NCI-H146 treated with DMSO at 0.1 percent for 48 hours (cell line): Measurements from ENCODE around the gene SFT2D3.

Source experiments
- DNase-seq: peaks from one replicate; lab custom pipeline; 2025; ENCODE audit not compliant: unreplicated experiment; lab: John Stamatoyannopoulos, UW

Gene SFT2D3

GRCh38 chr2:127706215-127706990, 5.1 kb downstream of the SFT2D3 start:
- DNase-seq, result no peak

- no peak for DNase-seq
Measured at GRCh38 chr2:127707890-127708648, 6.8 kb downstream of the SFT2D3 start.

- no peak for DNase-seq
Measured at GRCh38 chr2:127709336-127709735, 8.0 kb downstream of the SFT2D3 start.

GRCh38 chr2:127712999-127713398, 11.7 kb downstream of the SFT2D3 start:
- no peak for DNase-seq

- DNase-seq, result no peak
Measured at GRCh38 chr2:127713562-127713961, 12.3 kb downstream of the SFT2D3 start.

- DNase-seq, result no peak
Measured at GRCh38 chr2:127715778-127716449, 14.6 kb downstream of the SFT2D3 start.

- DNase-seq, result no peak
Measured at GRCh38 chr2:127718271-127718670, 17.0 kb downstream of the SFT2D3 start.

- no peak for DNase-seq
Measured at GRCh38 chr2:127719301-127720218, 18.3 kb downstream of the SFT2D3 start.

- DNase-seq, result no peak
Measured at GRCh38 chr2:127721311-127721977, 20.1 kb downstream of the SFT2D3 start.

- no peak for DNase-seq
Measured at GRCh38 chr2:127721978-127722355, 20.7 kb downstream of the SFT2D3 start.

GRCh38 chr2:127722807-127723206, 21.5 kb downstream of the SFT2D3 start:
- DNase-seq, result no peak

- DNase-seq, result no peak
Measured at GRCh38 chr2:127726158-127726880, 25.0 kb downstream of the SFT2D3 start.

- DNase-seq, result no peak
Measured at GRCh38 chr2:127733113-127733815, 32.0 kb downstream of the SFT2D3 start.

- no peak for DNase-seq
Measured at GRCh38 chr2:127733816-127734537, 32.7 kb downstream of the SFT2D3 start.

- DNase-seq, result no peak
Measured at GRCh38 chr2:127735044-127735443, 33.7 kb downstream of the SFT2D3 start.

- DNase-seq, result no peak
Measured at GRCh38 chr2:127735537-127736399, 34.5 kb downstream of the SFT2D3 start.

- no peak for DNase-seq
Measured at GRCh38 chr2:127737892-127738291, 36.6 kb downstream of the SFT2D3 start.
